Dedifferentiated amniotic fluid mesenchymal stem cell (primary cell): ENCODE measurements around the gene CALHM4.

Source experiments
- DNase-seq: peaks from one replicate; pipeline ENCODE4 v3.0.0-alpha.2; 2016; ENCODE audit errors: extremely low spot score

Gene CALHM4

DNA sequence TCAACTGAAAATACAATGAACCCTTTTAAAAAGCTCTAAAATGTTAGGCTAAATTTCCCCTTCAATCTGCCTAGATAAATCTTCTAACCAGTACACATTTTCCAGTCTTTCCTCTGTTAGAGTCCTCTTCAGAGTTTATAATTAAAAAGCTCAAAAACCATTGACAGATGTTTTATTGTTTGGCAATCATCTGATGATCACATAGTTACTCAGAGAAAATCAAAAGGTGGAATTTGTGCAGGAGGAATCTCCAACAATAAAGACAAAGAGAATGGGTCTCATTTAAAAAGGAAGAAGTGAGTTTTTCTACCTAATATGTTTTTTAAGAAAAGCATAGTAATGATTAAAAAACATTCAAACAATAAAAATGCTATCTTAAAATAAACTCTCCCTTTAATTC is 11.1 kb upstream of the CALHM4 start:
- no peak for DNase-seq

DNA sequence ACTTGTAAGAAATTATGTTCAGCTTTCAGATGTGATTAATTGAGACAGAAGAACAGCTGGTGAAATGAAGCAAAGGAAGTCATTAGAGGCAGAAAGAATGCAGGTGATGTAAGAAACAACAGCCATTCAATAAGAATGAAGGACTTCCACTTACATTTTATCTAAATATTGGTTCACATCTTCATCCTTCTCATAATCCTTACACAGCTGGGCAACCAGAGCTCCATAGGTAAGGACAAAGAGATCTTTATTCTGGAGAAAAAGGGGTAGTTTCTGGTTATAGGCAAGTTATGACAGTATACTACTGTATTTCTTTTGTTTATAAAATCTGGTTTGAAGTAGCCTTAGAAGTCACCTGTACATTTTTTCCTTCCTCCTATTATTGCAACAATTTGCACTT is 10.4 kb upstream of the CALHM4 start:
- DNase-seq: no peak

DNA sequence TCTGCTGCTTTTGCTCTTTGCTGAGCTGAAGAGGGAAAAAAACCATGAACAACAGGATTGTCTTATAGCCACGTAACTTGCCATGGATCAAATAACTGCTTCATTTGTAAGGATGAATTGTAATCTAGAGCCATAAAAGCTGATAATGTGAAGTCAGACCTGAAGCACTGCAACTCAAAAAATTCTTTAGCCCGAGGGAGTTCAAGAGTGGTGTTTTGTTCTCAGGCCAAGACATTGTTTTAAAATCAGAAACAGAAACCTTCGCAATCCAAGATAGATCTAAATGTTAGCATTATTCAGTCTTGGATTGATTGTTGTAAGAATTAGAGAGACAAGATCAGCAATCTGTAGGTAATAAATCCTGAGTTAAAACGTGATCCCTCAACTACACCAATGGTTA is 7.9 kb upstream of the CALHM4 start, which contains the start of gene TRAPPC3L:
Gene TRAPPC3L (minus strand): TSS at position 34 of the 400 bp plus-strand sequence. CDS start 170 bp downstream, outside the sequence.
- DNase-seq: no peak

GRCh38 chr6:116547358-116547757 is 6.2 kb upstream of the CALHM4 start:
- no peak for DNase-seq

- no peak for DNase-seq
Observed at GRCh38 chr6:116550796-116551195, 2.8 kb upstream of the CALHM4 start.

- no peak for DNase-seq
Observed at GRCh38 chr6:116556065-116556464, 2.5 kb downstream of the CALHM4 start.

DNA sequence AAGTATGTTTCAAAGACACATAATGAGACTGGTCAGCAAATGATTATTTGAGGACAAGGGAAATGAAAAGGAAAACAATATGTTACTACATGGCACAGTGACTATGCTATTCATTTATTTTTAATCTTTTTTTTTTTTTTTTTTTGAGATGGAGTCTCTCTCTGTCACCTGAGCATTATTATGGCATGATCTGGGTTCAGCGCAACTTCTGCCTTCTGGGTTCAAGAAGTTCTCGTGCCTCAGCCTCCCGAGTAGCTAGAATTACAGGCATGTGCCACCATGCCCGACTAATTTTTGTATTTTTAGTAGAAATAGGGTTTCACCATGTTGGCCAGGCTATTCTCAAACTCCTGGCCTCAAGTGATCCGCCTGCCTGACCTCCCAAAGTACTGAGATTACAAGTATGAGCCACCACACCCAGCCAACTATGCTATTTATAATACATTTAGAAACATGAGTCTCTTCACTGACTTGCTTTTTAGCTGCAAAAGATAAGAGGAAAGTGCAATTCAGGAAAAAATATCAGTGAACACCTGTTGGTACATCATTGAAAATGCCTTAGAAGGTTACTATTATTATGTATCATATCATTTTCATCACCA is 3.4 kb downstream of the CALHM4 start:
- no peak for DNase-seq

DNA sequence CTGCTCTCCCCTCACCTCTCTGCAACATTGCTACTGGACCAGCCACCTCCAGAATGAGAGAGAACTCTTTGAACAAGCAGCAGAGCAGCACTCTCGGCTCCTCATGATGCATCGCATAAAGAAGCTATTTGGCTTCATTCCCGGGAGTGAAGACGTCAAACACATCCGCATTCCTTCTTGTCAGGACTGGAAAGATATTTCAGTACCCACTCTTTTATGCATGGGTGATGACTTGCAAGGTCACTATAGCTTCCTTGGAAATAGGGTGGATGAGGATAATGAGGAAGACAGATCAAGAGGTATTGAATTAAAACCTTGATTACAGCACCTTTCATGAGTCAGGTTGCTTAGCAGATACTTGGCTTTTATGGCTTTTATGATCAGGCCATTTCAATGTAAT is 4.3 kb downstream of the CALHM4 start:
- DNase-seq: peak; percentile 92

- no peak for DNase-seq
Observed at GRCh38 chr6:116560130-116560529, 6.6 kb downstream of the CALHM4 start.

DNA sequence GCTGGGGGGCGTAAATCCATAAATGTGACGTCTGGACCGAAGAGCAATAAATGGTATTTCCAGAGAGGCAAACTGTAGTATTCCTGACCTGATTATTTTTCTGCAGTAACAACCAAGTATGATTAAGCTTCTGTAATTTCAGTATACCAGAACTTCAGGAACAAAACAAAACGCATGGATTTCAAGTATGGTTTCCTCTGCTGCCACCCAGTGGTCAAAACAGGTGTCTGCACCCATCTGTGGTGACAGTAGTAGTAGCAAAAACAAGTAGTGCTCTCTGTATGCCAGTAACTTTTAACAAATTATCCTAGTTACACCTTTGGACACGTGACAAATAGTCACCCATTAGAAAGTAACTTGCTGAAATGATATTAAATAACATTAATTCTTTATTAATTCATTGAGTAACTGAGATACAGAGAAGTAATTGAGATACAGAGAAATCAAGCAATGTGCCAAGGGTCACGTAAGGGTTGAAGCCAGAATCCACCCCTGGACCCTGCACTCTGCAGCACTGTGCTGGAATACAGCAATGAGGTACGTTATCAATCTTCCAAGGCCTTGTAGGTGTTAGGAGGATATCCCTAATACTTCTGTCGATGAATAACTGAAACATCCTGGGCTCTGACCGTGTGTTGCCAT is 7.9 kb downstream of the CALHM4 start:
- DNase-seq: peak; percentile 89

DNA sequence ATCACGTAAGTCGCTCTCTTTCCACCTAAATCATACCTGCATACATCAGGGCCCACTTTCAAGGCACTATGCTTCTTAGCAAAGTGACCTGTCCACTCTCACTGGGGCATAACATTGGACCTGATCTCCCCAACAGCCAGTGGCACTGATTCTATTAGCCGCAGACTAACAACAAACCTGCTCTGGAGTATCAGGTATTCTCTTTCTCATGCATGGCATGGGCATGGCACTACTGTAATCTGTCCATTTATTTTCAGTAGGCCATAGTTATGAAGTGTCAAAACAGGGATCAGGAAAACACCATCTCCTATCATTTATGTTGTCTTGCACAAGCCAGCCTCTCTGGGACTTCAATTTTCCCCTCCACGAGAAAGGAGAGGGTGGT is 8.5 kb downstream of the CALHM4 start:
- DNase-seq: no peak

DNA sequence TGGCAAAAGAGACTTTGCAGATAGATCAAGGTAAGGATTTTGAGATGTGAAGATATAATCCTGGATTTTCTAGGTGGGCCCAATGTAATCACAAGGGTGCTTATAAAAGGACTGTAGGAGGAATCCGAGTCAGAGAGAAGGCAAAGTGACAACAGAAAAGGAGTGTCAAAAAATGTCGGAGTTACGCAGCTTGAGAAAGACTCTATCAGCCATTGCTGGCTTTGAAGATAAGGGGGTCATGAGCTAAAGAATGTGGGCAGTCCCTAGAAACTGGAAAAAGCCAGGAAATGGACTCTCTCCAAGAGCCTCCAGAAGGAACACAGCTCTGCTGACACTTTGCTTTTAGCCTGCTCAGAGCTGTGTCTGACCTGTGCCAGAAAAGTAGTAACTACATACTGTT is 9.1 kb downstream of the CALHM4 start:
- DNase-seq: no peak

DNA sequence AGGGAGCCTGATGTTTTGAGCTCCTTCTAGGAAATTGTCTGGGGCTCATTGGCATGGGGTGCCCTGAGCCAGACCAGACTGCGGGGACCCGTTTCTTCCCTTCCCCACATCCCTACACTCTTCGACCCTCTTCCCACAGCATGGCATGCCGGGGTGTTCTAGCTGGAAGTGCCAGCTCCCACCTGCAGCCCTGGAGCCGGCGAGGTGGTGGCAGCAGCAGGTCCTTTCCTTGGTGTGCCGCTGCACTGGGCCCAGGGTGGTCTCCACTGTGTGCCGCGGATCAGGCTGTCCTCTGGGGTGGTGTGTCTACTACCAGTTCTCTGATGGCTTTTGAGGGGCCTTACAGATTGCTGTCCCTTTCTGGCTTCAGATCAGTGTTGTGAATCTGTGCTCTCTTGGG is 10.3 kb downstream of the CALHM4 start:
- DNase-seq: no peak

GRCh38 chr6:116564311-116564710 is 10.8 kb downstream of the CALHM4 start:
- DNase-seq: no peak

- DNase-seq: no peak
Observed at GRCh38 chr6:116564921-116565872, 11.6 kb downstream of the CALHM4 start.

DNA sequence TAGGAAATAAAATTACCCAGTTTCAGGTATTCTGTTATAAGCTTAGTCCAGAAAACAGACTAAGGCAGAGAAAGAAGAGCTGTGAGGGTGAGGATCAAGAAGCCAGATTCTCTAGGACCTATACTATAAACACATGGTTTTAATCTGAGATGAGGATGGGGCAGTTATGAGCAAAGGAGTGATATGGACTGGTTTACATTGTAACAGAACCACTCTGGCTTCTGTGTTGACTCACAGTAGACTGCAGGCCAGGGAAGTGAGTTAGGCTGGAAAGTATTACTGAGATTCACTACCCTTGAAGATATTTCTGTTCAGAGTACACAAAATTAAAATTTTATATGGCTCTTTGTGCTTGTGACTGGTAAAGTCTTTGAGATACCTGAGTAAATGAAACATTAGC is 14.6 kb downstream of the CALHM4 start:
- DNase-seq: no peak

DNA sequence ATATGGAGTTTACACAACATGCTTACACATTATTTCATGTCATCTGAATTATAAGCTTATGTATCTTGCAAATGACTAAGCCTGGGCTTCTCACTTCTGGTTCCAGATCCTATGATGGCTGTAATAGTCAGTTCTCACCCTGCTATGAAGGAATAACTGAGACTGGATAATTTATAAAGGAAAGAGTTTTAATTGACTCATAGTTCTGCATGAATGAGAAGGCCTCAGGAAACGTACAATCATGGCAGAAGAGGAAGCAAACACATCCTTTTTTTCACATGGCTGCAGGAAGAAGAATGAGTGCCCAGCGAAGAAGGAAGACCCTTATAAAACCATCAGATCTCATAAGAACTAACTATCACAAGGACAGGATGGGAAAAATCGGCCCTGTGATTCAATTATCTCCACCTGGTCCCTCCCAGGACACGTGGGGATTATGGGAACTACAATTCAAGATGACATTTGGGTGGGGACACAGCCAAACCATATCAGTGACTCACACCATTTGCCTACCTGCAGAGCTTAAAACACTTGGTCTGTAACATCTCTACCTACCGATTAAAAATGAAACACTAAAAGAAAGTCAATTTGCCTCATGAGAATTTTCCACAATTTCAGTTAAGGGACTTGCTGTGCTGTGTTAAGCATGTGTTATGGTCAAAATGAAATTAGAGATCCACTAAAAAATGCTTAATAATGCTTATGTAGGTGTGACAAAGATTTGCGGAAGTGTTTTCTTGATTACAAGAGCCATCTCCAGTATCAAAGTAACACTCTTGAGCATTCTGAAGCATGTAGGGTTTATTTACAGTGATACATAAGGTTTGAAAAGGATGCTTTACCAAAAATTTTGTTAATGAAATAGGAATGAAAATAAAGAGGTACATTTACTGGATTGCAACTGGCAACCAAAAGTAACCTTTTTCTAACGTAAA is 15.5 kb downstream of the CALHM4 start:
- no peak for DNase-seq

- DNase-seq: peak; percentile 99
Observed at GRCh38 chr6:116570856-116571682, 17.5 kb downstream of the CALHM4 start, which contains the start of gene RWDD1. TSS of gene RWDD1 (plus strand) at chr6:116571504. CDS start at chr6:116571583, 79 bp downstream.

DNA sequence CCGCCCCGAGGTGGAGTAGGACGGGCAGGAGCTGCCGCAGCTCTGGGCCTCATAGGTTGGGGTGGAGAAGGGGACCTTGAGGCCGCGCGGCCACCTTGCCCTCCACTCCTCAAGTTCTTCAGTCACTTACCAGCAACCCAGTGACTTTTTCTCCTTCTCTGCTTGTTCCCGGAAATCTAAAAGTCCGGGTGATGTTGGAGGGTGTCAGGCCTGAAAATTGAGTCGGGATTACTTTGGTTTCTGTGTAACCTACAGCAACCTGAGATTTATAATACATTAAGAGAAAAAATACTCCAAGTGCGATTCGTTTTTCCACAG is 18.1 kb downstream of the CALHM4 start:
- no peak for DNase-seq

- DNase-seq: peak; percentile 34
Observed at GRCh38 chr6:116572162-116572561, 18.6 kb downstream of the CALHM4 start.

DNA sequence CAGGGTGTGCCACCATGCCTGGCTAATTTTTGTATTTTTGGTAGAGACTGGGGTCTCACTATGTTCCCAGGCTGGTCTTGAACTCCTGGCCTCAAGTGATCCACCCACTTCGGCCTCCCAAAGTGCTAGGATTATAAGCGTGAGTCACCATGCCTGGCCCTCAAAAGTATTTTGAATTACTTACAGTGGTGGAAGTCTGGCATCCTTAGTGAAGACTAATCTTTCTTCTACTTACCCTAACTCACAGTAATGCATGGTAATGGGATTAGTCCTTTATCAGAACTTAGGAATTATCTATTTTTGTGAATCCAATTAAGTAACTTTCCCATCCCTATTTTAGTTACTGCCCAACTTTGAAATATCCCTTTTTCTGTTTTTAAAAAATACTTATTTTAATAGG is 21.7 kb downstream of the CALHM4 start:
- no peak for DNase-seq
